ENCODE data around the gene HLA-DOB.
A peak's percentile ranks its signal among the peaks of the same experiment; 100 is the strongest.

The HLA-DOB gene

GRCh38 chr6:32827025-32827424, 10.2 kb upstream of the HLA-DOB start:
- no peak for TF ChIP-seq ZFX (IDR thresholded peaks at IDR 0.05)
- H3K27ac ChIP-seq: no peak overlapping the region

- TF ChIP-seq CTCF (conservative IDR thresholded peaks at IDR 0.05): peak; percentile 49
- TF ChIP-seq ZFX (IDR thresholded peaks at IDR 0.05): no peak
- no peak overlapping the region for H3K27ac ChIP-seq
These were observed 9.2 kb upstream of the HLA-DOB start for GRCh38 chr6:32825966-32826365.

- no peak overlapping the region for H3K27ac ChIP-seq
- no peak for TF ChIP-seq CTCF (conservative IDR thresholded peaks at IDR 0.05)
- no peak for TF ChIP-seq ZFX (IDR thresholded peaks at IDR 0.05)
These were observed 2.9 kb upstream of the HLA-DOB start for GRCh38 chr6:32819729-32820128.

GRCh38 chr6:32818867-32819266, 2.1 kb upstream of the HLA-DOB start:
- no peak overlapping the region for H3K27ac ChIP-seq
- TF ChIP-seq CTCF (conservative IDR thresholded peaks at IDR 0.05): no peak
- no peak for TF ChIP-seq ZFX (IDR thresholded peaks at IDR 0.05)

- H3K27ac ChIP-seq: no peak overlapping the region
- no peak for TF ChIP-seq CTCF (conservative IDR thresholded peaks at IDR 0.05)
- TF ChIP-seq ZFX (IDR thresholded peaks at IDR 0.05): no peak
These were observed 806 bp downstream of the HLA-DOB start for GRCh38 chr6:32815996-32816395.

- TF ChIP-seq ZFX (IDR thresholded peaks at IDR 0.05): no peak
- no peak for TF ChIP-seq CTCF (conservative IDR thresholded peaks at IDR 0.05)
- no peak overlapping the region for H3K27ac ChIP-seq
These were observed 1.7 kb downstream of the HLA-DOB start for GRCh38 chr6:32815115-32815514.

GRCh38 chr6:32814145-32814544, 2.7 kb downstream of the HLA-DOB start:
- no peak overlapping the region for H3K27ac ChIP-seq
- TF ChIP-seq ZFX (IDR thresholded peaks at IDR 0.05) (no peak), CTCF (conservative IDR thresholded peaks at IDR 0.05) (no peak)

GRCh38 chr6:32809171-32809570, 7.6 kb downstream of the HLA-DOB start:
- H3K27ac ChIP-seq: no peak overlapping the region
- TF ChIP-seq CTCF (conservative IDR thresholded peaks at IDR 0.05) (no peak), ZFX (IDR thresholded peaks at IDR 0.05) (no peak)
